ENCODE data around the gene TMEM117. TPM values are rescaled to one million over a fixed set of nuclear protein-coding genes. Genes with fewer than 3 reads are reported as not detected.

Gene TMEM117
- total and polyA plus RNA-seq, 12 donors: 4.0 to 8.5 (median 7.1) TPM

DNA sequence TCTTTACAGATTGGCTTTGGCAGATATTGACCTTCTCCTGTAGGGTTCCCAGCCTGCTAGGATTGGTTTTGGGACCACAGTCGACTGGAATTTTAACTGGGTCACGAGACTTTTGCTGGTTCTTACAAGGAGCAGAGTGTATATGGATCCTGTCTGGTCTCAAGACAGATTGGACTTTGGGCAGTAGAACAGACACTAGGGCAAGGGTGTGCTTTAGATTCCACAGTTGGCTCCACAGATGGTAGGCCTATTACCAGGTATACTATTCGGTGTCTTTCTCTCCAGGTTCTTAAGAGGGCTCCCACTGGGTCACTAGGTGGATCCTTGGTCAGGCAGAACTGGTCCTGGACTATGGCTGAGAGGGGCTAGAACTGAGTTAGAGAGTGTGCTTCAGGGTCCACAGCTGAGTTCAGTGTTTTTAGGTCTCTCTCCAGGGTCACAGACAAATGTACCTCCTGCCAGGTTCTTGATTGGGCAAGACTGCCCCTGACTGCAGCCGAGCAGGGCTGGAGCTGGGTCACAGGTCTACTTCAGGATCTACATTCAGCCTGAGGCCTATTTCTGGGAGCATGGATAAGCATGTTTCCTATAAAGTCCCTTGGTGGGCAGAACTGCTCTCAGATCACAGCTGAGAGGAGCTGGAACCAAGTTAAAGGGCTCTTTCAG, 460.2 kb downstream of the TMEM117 start:
- ATAC-seq: no peak
- 91 to 95% methylated on average over 4 of the region's 4 CpGs for WGBS, 2 donors

DNA sequence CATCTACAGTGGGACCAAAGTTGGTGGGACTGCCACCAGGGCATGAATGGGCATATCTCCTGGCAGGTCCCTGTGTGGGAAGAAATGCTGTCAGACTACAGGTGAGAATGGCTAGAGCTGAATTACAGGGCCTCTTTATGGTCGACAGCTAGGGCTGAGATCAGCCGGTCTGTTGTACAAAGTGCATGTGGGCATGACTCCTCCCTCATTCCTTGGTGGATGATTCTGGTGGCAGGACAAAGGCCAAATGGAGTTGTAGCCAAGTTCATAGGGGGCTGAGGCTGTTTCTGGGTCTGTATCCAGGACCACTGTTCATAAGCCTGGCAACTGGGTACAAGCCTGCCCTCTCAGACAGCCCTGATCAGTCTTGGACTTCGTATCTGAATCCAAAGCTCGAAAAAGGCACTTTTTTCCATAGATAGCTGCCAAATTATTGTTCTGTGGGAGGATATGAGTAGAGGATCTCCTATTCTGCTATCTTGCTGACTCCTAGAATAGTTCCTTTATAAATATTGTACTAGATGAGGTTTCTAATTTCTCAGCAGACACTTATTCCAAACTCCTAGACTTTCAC, 460.8 kb downstream of the TMEM117 start:
- DNase-seq (no peak), ATAC-seq (no peak)
- Histone ChIP-seq H3K27ac (no peak overlapping the region), H3K4me3 (no peak overlapping the region), H3K9me3 (peaks cover 0 to 29% (median 19%) of the 10 kb centered on the region in 11 donors), H3K36me3 (no peaks in the 10 kb centered on the region), H3K27me3 (no peaks in the 10 kb centered on the region), H3K4me1 (no peaks in the 10 kb centered on the region)
- 78 to 81% methylated on average over 4 of the region's 4 CpGs for WGBS, 2 donors
- TF ChIP-seq, protein P1, sequence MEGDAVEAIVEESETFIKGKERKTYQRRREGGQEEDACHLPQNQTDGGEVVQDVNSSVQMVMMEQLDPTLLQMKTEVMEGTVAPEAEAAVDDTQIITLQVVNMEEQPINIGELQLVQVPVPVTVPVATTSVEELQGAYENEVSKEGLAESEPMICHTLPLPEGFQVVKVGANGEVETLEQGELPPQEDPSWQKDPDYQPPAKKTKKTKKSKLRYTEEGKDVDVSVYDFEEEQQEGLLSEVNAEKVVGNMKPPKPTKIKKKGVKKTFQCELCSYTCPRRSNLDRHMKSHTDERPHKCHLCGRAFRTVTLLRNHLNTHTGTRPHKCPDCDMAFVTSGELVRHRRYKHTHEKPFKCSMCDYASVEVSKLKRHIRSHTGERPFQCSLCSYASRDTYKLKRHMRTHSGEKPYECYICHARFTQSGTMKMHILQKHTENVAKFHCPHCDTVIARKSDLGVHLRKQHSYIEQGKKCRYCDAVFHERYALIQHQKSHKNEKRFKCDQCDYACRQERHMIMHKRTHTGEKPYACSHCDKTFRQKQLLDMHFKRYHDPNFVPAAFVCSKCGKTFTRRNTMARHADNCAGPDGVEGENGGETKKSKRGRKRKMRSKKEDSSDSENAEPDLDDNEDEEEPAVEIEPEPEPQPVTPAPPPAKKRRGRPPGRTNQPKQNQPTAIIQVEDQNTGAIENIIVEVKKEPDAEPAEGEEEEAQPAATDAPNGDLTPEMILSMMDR (IDR thresholded peaks at IDR 0.05): no peak
- intact Hi-C loops (cut with DNase I): no loop called here

More for the DNA sequence above, 460.2 kb downstream of the TMEM117 start:
- Histone ChIP-seq H3K9me3 (peaks cover 0 to 35% (median 19%) of the 10 kb centered on the region in 11 donors), H3K27me3 (no peaks in the 10 kb centered on the region), H3K4me3 (no peak overlapping the region), H3K36me3 (no peaks in the 10 kb centered on the region), H3K27ac (no peak overlapping the region), H3K4me1 (no peaks in the 10 kb centered on the region)
- DNase-seq: no peak
- TF ChIP-seq, protein P1 (IDR thresholded peaks at IDR 0.05): no peak
- intact Hi-C loops (cut with DNase I): no loop called here

DNA sequence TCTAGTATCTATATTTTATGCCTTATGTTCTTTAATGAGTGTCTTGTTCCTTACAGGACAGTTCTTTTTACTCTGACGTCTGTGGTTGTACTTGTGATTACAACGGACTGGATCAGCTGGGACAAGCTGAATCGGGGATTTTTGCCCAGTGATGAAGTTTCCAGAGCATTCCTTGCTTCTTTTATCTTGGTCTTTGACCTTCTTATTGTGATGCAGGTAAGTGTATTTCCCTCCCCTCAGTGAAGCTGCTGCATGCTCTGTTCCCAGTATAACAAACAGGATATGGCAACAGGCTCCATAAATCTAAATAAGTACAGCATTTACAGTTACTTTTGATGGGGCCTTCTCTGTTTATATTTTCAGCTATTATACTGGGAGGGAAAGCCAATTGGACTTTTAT, 463.6 kb downstream of the TMEM117 start:
- H3K27ac ChIP-seq: no peak overlapping the region
- no peaks in the 10 kb centered on the region for H3K4me1 ChIP-seq
- TF ChIP-seq, protein P1 (IDR thresholded peaks at IDR 0.05): no peak
- intact Hi-C loops (cut with DNase I): no loop called here
- ATAC-seq: no peak
- no peaks in the 10 kb centered on the region for H3K36me3 ChIP-seq
- peaks cover 0 to 25% (median 18%) of the 10 kb centered on the region in 11 donors for H3K9me3 ChIP-seq
- H3K27me3 ChIP-seq: no peaks in the 10 kb centered on the region
- no peak overlapping the region for H3K4me3 ChIP-seq
- no peak for DNase-seq
- WGBS, 2 donors: 57 to 68% methylated on average over 3 of the region's 3 CpGs

DNA sequence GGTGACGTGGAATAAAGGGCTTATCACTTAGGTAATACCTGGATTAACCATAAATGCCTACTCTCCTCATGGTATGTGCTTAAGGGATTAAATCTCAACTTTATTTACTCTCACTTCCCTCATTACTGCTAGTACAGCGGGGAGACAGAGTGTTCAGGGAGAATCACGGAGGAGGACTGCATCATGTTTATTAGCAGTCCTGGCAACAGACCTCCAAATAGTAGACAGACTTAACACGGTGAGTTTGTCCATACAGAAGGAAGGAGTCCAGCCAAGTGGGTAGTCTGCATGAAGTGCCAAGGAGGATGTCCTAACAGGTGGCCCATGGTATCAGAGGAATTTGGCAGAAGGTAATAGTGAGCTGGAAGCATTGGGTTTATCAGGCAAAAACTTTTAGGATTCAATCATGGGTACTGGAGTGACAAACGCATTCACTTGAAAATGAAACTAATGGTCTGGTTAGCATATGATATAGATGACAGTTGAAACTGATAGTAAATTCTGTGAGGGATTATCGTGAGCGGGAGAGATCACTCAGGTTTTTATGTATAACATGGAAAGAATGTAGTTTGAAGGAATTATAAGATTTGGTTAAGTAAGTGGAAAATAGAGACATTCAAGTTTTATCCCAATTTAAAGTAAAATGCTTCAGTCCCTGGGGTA, 471.8 kb downstream of the TMEM117 start:
- ATAC-seq: peak in 2 of 8 donors; percentile 45 to 81
- no peaks in the 10 kb centered on the region for H3K36me3 ChIP-seq
- H3K4me3 ChIP-seq: no peak overlapping the region
- no peaks in the 10 kb centered on the region for H3K27me3 ChIP-seq
- no peak overlapping the region for H3K27ac ChIP-seq
- intact Hi-C loops (cut with DNase I): no loop called here
- peaks cover 0 to 24% (median 13%) of the 10 kb centered on the region in 11 donors for H3K9me3 ChIP-seq
- peaks cover 0 to 5% (median 0%) of the 10 kb centered on the region in 9 donors for H3K4me1 ChIP-seq
- TF ChIP-seq, protein P1 (IDR thresholded peaks at IDR 0.05): no peak
- WGBS, 2 donors: 50 to 63% methylated on average over 7 of the region's 7 CpGs
- DNase-seq: no peak

Measured in heart right ventricle (tissue), 16 donors.